ENCODE results near the gene RBM5.

Gene RBM5

GRCh38 chr3:50095352-50095998 is 6.8 kb downstream of the RBM5 start:
- no peak overlapping the region for H3K4me2 ChIP-seq (ENCODE audit: low read length)
- no peak overlapping the region for H3K4me3 ChIP-seq (ENCODE audit: low read length)
- H3K9me3 ChIP-seq (replicated peaks; ENCODE audit: low read length) = no peaks in the 10 kb centered on the region
- H3K9ac ChIP-seq (ENCODE audit: low read depth, low read length) = no peak overlapping the region
- peaks cover 29% of the 10 kb centered on the region for H3K4me1 ChIP-seq (ENCODE audit: control insufficient read depth, insufficient read depth, low read length)
- H3K27me3 ChIP-seq (ENCODE audit: control insufficient read depth, insufficient read depth, low read length) = no peaks in the 10 kb centered on the region
- H3K36me3 ChIP-seq (ENCODE audit: insufficient read depth, low read length) = peaks cover 85% of the 10 kb centered on the region

- H3K4me1 ChIP-seq (ENCODE audit: control insufficient read depth, insufficient read depth, low read length) = peaks cover 11% of the 10 kb centered on the region
- H3K4me2 ChIP-seq (ENCODE audit: low read length) = no peak overlapping the region
- no peaks in the 10 kb centered on the region for H3K9me3 ChIP-seq (replicated peaks; ENCODE audit: low read length)
- no peak overlapping the region for H3K9ac ChIP-seq (ENCODE audit: low read depth, low read length)
- H3K27me3 ChIP-seq (ENCODE audit: control insufficient read depth, insufficient read depth, low read length) = no peaks in the 10 kb centered on the region
- H3K4me3 ChIP-seq (ENCODE audit: low read length) = no peak overlapping the region
- H3K36me3 ChIP-seq (ENCODE audit: insufficient read depth, low read length) = peaks cover 92% of the 10 kb centered on the region
These were observed 11.7 kb downstream of the RBM5 start for GRCh38 chr3:50100386-50100785.

DNA sequence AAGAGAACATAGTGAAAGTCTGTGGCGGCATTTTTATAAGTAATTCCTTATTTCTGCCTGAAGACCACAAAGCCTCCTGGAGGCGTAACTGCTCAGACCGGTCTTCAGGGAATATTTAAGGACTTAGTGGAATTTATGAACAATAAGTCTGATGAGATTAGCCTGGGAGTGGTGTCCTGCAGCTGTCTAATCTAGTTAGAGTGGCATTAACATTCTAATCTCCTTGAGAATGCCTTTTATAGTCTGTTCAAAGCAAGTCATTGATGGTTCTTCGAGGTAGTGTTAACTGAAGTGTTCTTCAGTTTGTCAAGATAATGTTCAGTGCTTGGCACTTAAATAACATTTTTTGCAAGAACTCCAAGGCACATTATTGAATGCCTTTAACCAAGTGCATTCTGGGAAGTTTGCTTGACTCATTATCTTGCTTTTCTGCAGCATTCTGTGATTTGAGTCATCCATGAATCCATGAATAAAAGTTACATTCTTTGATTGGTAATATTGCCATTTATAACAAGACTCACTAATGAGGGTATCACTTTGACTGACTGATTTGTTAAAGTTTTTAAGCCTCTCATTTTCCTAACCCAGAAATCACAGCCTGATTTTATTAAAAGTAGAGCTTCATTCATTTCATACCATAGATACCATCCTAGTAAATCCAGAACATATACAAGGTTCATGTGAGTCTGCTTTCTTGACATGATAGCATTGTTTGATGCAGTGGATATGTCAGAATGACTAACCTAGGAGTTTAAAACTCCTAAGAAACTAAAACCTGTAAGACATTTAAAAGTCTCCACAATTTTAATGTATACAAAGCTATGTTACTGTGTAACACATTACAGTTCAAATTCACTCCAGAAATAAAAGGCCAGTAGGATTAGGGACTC is 12.5 kb downstream of the RBM5 start:
- no peak overlapping the region for H3K4me3 ChIP-seq (ENCODE audit: low read length)
- H3K9me3 ChIP-seq (replicated peaks; ENCODE audit: low read length) = no peaks in the 10 kb centered on the region
- no peak overlapping the region for H3K9ac ChIP-seq (ENCODE audit: low read depth, low read length)
- peaks cover 6% of the 10 kb centered on the region for H3K4me1 ChIP-seq (ENCODE audit: control insufficient read depth, insufficient read depth, low read length)
- no peak overlapping the region for H3K4me2 ChIP-seq (ENCODE audit: low read length)
- peaks cover 89% of the 10 kb centered on the region for H3K36me3 ChIP-seq (ENCODE audit: insufficient read depth, low read length)
- H3K27me3 ChIP-seq (ENCODE audit: control insufficient read depth, insufficient read depth, low read length) = no peaks in the 10 kb centered on the region

GRCh38 chr3:50102558-50102957 is 13.8 kb downstream of the RBM5 start:
- Histone ChIP-seq H3K4me3 (ENCODE audit: low read length) (no peak overlapping the region), H3K27me3 (ENCODE audit: control insufficient read depth, insufficient read depth, low read length) (no peaks in the 10 kb centered on the region), H3K4me2 (ENCODE audit: low read length) (no peak overlapping the region), H3K36me3 (ENCODE audit: insufficient read depth, low read length) (peaks cover 89% of the 10 kb centered on the region), H3K9me3 (replicated peaks; ENCODE audit: low read length) (no peaks in the 10 kb centered on the region), H3K9ac (ENCODE audit: low read depth, low read length) (no peak overlapping the region), H3K4me1 (ENCODE audit: control insufficient read depth, insufficient read depth, low read length) (peaks cover 4% of the 10 kb centered on the region)

- H3K36me3 ChIP-seq (ENCODE audit: insufficient read depth, low read length) = peaks cover 94% of the 10 kb centered on the region
- H3K9me3 ChIP-seq (replicated peaks; ENCODE audit: low read length) = no peaks in the 10 kb centered on the region
- no peak overlapping the region for H3K4me2 ChIP-seq (ENCODE audit: low read length)
- H3K27me3 ChIP-seq (ENCODE audit: control insufficient read depth, insufficient read depth, low read length) = no peaks in the 10 kb centered on the region
- H3K4me3 ChIP-seq (ENCODE audit: low read length) = no peak overlapping the region
- no peak overlapping the region for H3K9ac ChIP-seq (ENCODE audit: low read depth, low read length)
- no peaks in the 10 kb centered on the region for H3K4me1 ChIP-seq (ENCODE audit: control insufficient read depth, insufficient read depth, low read length)
These were observed 23.0 kb downstream of the RBM5 start for GRCh38 chr3:50111757-50112156.

DNA sequence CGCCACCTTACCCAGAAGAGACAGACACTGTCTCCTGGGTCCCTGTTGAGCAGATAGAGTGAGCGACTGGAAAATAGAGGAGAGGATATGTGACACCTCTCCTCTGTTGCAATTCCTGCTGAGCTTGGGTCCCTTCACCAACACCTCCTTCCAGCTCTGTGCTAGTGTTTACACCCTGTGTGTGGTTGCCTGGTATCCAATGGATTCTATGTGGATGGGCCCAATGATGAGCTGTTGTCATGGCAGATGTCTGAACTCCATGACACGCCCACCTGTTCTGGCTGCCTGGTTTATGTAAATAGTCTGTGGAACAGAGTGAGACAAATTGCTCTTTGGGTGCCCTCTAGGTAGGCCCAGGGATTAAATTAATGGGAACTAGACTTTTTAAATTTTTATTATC is 23.7 kb downstream of the RBM5 start:
- no peaks in the 10 kb centered on the region for H3K27me3 ChIP-seq (ENCODE audit: control insufficient read depth, insufficient read depth, low read length)
- H3K4me3 ChIP-seq (ENCODE audit: low read length) = no peak overlapping the region
- H3K9ac ChIP-seq (ENCODE audit: low read depth, low read length) = no peak overlapping the region
- no peak overlapping the region for H3K4me2 ChIP-seq (ENCODE audit: low read length)
- no peaks in the 10 kb centered on the region for H3K9me3 ChIP-seq (replicated peaks; ENCODE audit: low read length)
- H3K36me3 ChIP-seq (ENCODE audit: insufficient read depth, low read length) = peaks cover 94% of the 10 kb centered on the region
- no peaks in the 10 kb centered on the region for H3K4me1 ChIP-seq (ENCODE audit: control insufficient read depth, insufficient read depth, low read length)

- Histone ChIP-seq H3K4me2 (ENCODE audit: low read length) (no peak overlapping the region), H3K9me3 (replicated peaks; ENCODE audit: low read length) (no peaks in the 10 kb centered on the region), H3K36me3 (ENCODE audit: insufficient read depth, low read length) (peaks cover 86% of the 10 kb centered on the region), H3K9ac (ENCODE audit: low read depth, low read length) (no peak overlapping the region), H3K4me1 (ENCODE audit: control insufficient read depth, insufficient read depth, low read length) (no peaks in the 10 kb centered on the region), H3K27me3 (ENCODE audit: control insufficient read depth, insufficient read depth, low read length) (no peaks in the 10 kb centered on the region), H3K4me3 (ENCODE audit: low read length) (no peak overlapping the region)
These were observed 28.4 kb downstream of the RBM5 start for GRCh38 chr3:50117120-50117519.

DNA sequence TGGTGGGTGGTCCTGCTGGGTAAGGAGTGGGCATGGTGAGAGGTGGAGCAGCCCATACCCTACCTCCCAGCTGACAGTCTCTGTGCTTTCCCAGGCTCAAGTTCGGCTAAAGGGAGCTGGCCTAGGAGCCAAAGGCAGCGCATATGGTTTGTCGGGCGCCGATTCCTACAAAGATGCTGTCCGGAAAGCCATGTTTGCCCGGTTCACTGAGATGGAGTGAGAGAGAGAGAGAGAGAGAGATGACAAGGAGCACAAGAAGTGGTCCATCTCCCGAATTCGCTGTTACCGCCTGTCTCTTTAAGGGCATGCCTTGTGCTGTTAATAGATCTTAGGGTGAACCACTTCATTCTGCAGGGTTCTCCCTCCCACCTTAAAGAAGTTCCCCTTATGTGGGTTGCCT is 29.5 kb downstream of the RBM5 start:
- Histone ChIP-seq H3K4me3 (ENCODE audit: low read length) (no peak overlapping the region), H3K4me1 (ENCODE audit: control insufficient read depth, insufficient read depth, low read length) (no peaks in the 10 kb centered on the region), H3K4me2 (ENCODE audit: low read length) (no peak overlapping the region), H3K27me3 (ENCODE audit: control insufficient read depth, insufficient read depth, low read length) (no peaks in the 10 kb centered on the region), H3K9ac (ENCODE audit: low read depth, low read length) (no peak overlapping the region), H3K36me3 (ENCODE audit: insufficient read depth, low read length) (peaks cover 78% of the 10 kb centered on the region), H3K9me3 (replicated peaks; ENCODE audit: low read length) (no peaks in the 10 kb centered on the region)

- Histone ChIP-seq H3K27me3 (ENCODE audit: control insufficient read depth, insufficient read depth, low read length) (no peaks in the 10 kb centered on the region), H3K36me3 (ENCODE audit: insufficient read depth, low read length) (peaks cover 63% of the 10 kb centered on the region), H3K4me2 (ENCODE audit: low read length) (no peak overlapping the region), H3K4me3 (ENCODE audit: low read length) (no peak overlapping the region), H3K9me3 (replicated peaks; ENCODE audit: low read length) (no peaks in the 10 kb centered on the region), H3K9ac (ENCODE audit: low read depth, low read length) (no peak overlapping the region), H3K4me1 (ENCODE audit: control insufficient read depth, insufficient read depth, low read length) (no peaks in the 10 kb centered on the region)
These were observed 31.1 kb downstream of the RBM5 start for GRCh38 chr3:50119786-50120185.

GRCh38 chr3:50120364-50121071 is 31.8 kb downstream of the RBM5 start:
- Histone ChIP-seq H3K4me2 (ENCODE audit: low read length) (no peak overlapping the region), H3K9me3 (replicated peaks; ENCODE audit: low read length) (no peaks in the 10 kb centered on the region), H3K27me3 (ENCODE audit: control insufficient read depth, insufficient read depth, low read length) (no peaks in the 10 kb centered on the region), H3K36me3 (ENCODE audit: insufficient read depth, low read length) (peaks cover 56% of the 10 kb centered on the region), H3K4me3 (ENCODE audit: low read length) (no peak overlapping the region), H3K9ac (ENCODE audit: low read depth, low read length) (no peak overlapping the region), H3K4me1 (ENCODE audit: control insufficient read depth, insufficient read depth, low read length) (no peaks in the 10 kb centered on the region)

DNA sequence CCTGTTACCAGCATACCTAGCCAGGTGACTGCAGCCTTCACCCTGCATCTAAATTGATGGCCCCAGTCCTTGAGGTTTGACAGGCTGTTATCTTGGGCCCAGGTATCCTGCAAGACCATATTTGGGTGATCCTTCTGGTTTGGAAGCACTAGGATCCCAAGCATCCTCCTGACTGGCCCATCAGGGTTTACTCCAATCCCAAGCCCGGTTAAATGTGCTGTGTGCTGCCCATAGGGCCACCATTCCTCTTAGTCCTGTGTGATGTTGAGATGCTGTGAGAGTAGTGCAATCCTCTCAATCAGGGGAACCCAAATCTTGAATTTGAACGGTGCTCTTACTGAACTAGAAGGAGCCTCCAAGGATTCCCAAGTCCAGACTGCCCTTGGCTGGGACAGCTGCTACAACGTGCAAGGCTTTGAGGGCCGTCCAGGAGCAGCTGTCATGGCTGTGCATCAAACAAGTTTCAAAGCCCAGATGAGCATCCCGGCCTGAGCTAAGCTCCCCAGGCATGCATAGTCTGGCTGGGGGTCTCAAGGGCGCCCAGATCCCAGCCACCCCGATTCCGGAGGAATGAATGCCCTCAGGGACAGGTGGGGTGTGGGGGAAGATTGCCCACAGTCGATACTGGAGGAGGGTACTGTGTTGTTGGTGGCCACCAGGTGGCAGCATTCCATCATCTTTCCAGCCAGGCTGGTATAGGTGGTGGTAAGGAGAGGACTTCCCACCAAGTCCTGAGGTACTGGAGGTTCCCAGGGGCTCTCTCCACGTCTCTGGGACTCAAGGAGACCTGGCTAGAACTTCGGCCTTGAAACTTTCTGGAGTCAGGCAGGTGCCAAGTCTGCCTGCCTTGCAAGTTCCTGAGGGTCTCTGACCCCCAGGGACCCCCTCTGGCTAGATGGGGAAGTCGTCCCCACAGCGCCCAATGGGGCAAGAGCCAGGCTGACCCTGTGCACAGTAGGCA is 32.6 kb downstream of the RBM5 start:
- Histone ChIP-seq H3K4me3 (ENCODE audit: low read length) (no peak overlapping the region), H3K9ac (ENCODE audit: low read depth, low read length) (no peak overlapping the region), H3K9me3 (replicated peaks; ENCODE audit: low read length) (no peaks in the 10 kb centered on the region), H3K27me3 (ENCODE audit: control insufficient read depth, insufficient read depth, low read length) (no peaks in the 10 kb centered on the region), H3K36me3 (ENCODE audit: insufficient read depth, low read length) (peaks cover 48% of the 10 kb centered on the region), H3K4me2 (ENCODE audit: low read length) (no peak overlapping the region), H3K4me1 (ENCODE audit: control insufficient read depth, insufficient read depth, low read length) (no peaks in the 10 kb centered on the region)

All from skeletal muscle satellite cell (primary cell).